Activated CD4-positive, alpha-beta T cell treated with anti-CD3 and anti-CD28 coated beads for 36 hours (primary cell): Measurements from ENCODE around the gene TIMP2. TPM values are rescaled to one million over a fixed set of nuclear protein-coding genes. Genes with fewer than 3 reads are reported as not detected.

Experiments used
- ATAC-seq: fragments of 200-7000 bp; cut with Tn5 transposase; one replicate; pipeline ENCODE4 v1.10.0; 2021; ENCODE audit warnings: mild to moderate bottlenecking, moderate library complexity
- CTCF ChIA-PET: fragments of 350-600 bp; sonication (Branson Sonifier 250); formaldehyde crosslinking; loops from one replicate; lab custom pipeline; 2021; ENCODE audit warnings: antibody characterized with exemption; lab: Charles Lee
- POLR2A ChIA-PET: fragments of 350-600 bp; sonication (Branson Sonifier 250); formaldehyde crosslinking; loops from one replicate; lab custom pipeline; 2021; ENCODE audit warnings: antibody characterized with exemption, inconsistent platforms; lab: Charles Lee
- DNase-seq: peaks from one replicate; pipeline ENCODE4 v3.0.0-alpha.2; 2020
- H3K27ac Mint-ChIP-seq: one replicate; pipeline ENCODE4 v1.8.0; 2021; ENCODE audit warnings: mixed read lengths
- H3K27me3 Mint-ChIP-seq: one replicate; pipeline ENCODE4 v1.8.0; 2021; ENCODE audit warnings: mixed read lengths
- H3K36me3 Mint-ChIP-seq: one replicate; pipeline ENCODE4 v1.8.0; 2021; ENCODE audit warnings: low read depth, mixed read lengths
- H3K4me1 Mint-ChIP-seq: one replicate; pipeline ENCODE4 v1.8.0; 2021; ENCODE audit warnings: mixed read lengths
- H3K4me3 Mint-ChIP-seq: one replicate; pipeline ENCODE4 v1.8.0; 2021; ENCODE audit warnings: mild to moderate bottlenecking, moderate library complexity, mixed read lengths
- H3K9me3 Mint-ChIP-seq: one replicate; pipeline ENCODE4 v1.8.0; 2021; ENCODE audit warnings: low read depth, mixed read lengths
- intact Hi-C, 2 experiments: fragments of 100-400 bp; cut with DNase I in 1 of 2; cut with micrococcal nuclease in 1 of 2; formaldehyde crosslinking; loops; one replicate each; pipeline versions ENCODE4 v1.14.2 to v1.15.1; 2022 to 2024; cut with DNase I, micrococcal nuclease
- total RNA-seq, 2 experiments: library from RNA; stranded (reverse); gene quantifications; one replicate each; pipeline ENCODE4 v1.2.3, GENCODE V29; 2021

TIMP2 gene
- total RNA-seq, 2 experiments from 2014 or later = 1.6 to 1.9 TPM

DNA sequence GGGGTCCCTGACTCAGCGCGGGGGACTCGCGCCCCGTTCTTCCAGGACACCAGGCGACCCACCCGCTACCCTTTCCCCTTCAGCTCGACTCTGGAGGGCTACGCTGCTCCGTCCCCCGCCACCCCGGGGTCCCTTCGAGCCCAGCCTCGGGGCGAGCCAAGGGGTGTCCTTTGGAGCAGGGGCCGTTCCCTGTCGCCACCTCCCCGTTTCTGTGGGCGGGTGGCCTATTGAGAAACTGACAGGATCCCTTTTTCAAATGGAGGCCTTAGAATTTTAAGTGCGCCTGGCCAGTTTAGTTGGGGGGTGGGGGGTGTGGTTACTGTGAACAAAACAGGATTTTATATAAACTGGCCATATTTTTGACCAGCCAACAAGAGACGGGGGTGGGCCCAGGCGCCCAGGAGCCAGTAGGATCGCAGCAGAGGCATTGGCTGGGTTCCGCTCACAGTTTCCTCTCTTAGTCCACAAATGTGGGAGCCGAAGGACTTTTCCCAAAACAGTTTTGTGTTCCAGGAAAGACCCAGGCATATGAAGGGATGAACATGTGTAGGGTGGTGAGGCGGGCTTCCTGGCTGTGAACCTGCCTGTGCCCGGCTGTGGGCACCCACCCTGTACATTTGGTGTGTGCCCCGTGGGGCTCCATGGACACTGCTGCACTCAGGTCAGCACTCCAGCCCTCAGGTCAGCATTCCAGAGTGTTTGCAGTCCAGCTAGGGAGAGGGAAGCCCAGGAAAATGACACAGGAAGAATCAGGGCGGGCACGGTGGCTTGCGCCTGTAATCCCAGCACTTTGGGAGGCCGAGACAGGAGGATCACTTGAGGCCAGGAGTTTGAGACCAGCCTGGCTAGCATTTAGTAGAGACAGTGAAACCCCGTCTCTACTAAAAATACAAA is 722 bp upstream of the TIMP2 start:
- peaks cover 4% of the 10 kb centered on the region for H3K27me3 Mint-ChIP-seq
- intact Hi-C loops = loop anchor here (2.0 kb wide), 1 partner anchor 61 kb away; no protein-coding TSS in a partner anchor
- H3K27ac Mint-ChIP-seq = no peak overlapping the region
- CTCF ChIA-PET = interaction anchor here (0.6 to 0.7 kb wide), 2 partner anchors 44 to 59 kb away, joined by 3 read pairs; no protein-coding TSS in a partner anchor
- peaks cover 9% of the 10 kb centered on the region for H3K4me1 Mint-ChIP-seq
- no peaks in the 10 kb centered on the region for H3K9me3 Mint-ChIP-seq
- no peak overlapping the region for H3K4me3 Mint-ChIP-seq
- peak; percentile 4 for ATAC-seq
- no peak for DNase-seq
- POLR2A ChIA-PET = no interaction called here
- H3K36me3 Mint-ChIP-seq = no peaks in the 10 kb centered on the region

GRCh38 chr17:78924481-78925151 is 571 bp downstream of the TIMP2 start:
- DNase-seq (peak; percentile 32), ATAC-seq (peak; percentile 30)
- peak overlapping the region; percentile 45 for H3K4me3 Mint-ChIP-seq
- peaks cover 4% of the 10 kb centered on the region for H3K27me3 Mint-ChIP-seq
- H3K4me1 Mint-ChIP-seq = peaks cover 9% of the 10 kb centered on the region
- H3K36me3 Mint-ChIP-seq = no peaks in the 10 kb centered on the region
- ChIA-PET POLR2A (no interaction called here), CTCF (no interaction called here)
- intact Hi-C loops = loop anchor here (2.0 kb wide), 1 partner anchor 60 kb away; no protein-coding TSS in a partner anchor
- no peaks in the 10 kb centered on the region for H3K9me3 Mint-ChIP-seq
- no peak overlapping the region for H3K27ac Mint-ChIP-seq

- H3K36me3 Mint-ChIP-seq = no peaks in the 10 kb centered on the region
- peak overlapping the region; percentile 45 for H3K4me3 Mint-ChIP-seq
- H3K27me3 Mint-ChIP-seq = peaks cover 4% of the 10 kb centered on the region
- ChIA-PET CTCF (interaction anchor here (1.4 kb wide), 1 partner anchor 58 kb away, joined by 5 read pairs; no protein-coding TSS in a partner anchor), POLR2A (interaction anchor here (0.5 to 0.6 kb wide), 2 partner anchors 43 to 258 kb away, joined by 3 read pairs; no protein-coding TSS in a partner anchor)
- ATAC-seq (peak; percentile 56), DNase-seq (peak; percentile 77)
- intact Hi-C loops = loop anchor here (2.0 kb wide), 1 partner anchor 59 kb away; no protein-coding TSS in a partner anchor
- H3K27ac Mint-ChIP-seq = no peak overlapping the region
- no peaks in the 10 kb centered on the region for H3K9me3 Mint-ChIP-seq
- peaks cover 9% of the 10 kb centered on the region for H3K4me1 Mint-ChIP-seq
Measured at GRCh38 chr17:78923660-78924453, 1.3 kb downstream of the TIMP2 start.

GRCh38 chr17:78922816-78923498 is 2.2 kb downstream of the TIMP2 start:
- no peak for DNase-seq
- intact Hi-C loops = no loop called here
- Mint-ChIP-seq H3K4me1 (peaks cover 9% of the 10 kb centered on the region), H3K36me3 (no peaks in the 10 kb centered on the region), H3K9me3 (no peaks in the 10 kb centered on the region), H3K27me3 (peaks cover 4% of the 10 kb centered on the region), H3K4me3 (no peak overlapping the region), H3K27ac (no peak overlapping the region)
- CTCF ChIA-PET = interaction anchor here (0.7 to 1.4 kb wide), 3 partner anchors 20 to 97 kb away, joined by 3 to 5 read pairs (median 3); partner anchors contain the start of gene CEP295NL
- POLR2A ChIA-PET = interaction anchor here (0.6 kb wide), 1 partner anchor 42 kb away, joined by 3 read pairs; no protein-coding TSS in a partner anchor
- no peak for ATAC-seq

- intact Hi-C loops = no loop called here
- ChIA-PET POLR2A (no interaction called here), CTCF (interaction anchor here (0.5 to 1.1 kb wide), 2 partner anchors 22 to 34 kb away, joined by 4 read pairs; no protein-coding TSS in a partner anchor)
- no peaks in the 10 kb centered on the region for H3K9me3 Mint-ChIP-seq
- H3K36me3 Mint-ChIP-seq = no peaks in the 10 kb centered on the region
- DNase-seq (no peak), ATAC-seq (no peak)
- peaks cover 4% of the 10 kb centered on the region for H3K27me3 Mint-ChIP-seq
- H3K27ac Mint-ChIP-seq = no peak overlapping the region
- no peak overlapping the region for H3K4me3 Mint-ChIP-seq
- H3K4me1 Mint-ChIP-seq = peaks cover 13% of the 10 kb centered on the region
Measured at GRCh38 chr17:78921437-78921971, 3.7 kb downstream of the TIMP2 start.

DNA sequence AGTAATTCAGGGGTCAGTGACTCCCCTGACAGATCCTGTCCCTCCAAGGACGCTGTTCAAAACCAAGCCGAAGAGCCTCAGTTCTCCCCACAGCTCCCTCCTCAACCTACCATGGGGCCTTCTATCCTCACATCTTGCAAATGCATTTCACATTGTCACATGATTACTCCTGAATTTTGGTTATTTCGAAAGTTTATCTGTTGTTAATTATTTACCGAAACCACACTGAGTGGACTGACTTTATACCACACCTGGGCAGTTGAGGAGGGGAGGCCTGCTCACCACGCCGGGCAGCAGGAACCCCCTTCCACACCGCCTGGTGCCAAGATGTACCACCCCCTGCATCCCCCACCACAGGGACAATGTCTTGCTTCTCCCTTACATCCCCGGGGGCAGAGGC is 4.7 kb downstream of the TIMP2 start:
- intact Hi-C loops = no loop called here
- no peaks in the 10 kb centered on the region for H3K27me3 Mint-ChIP-seq
- no peaks in the 10 kb centered on the region for H3K36me3 Mint-ChIP-seq
- H3K4me1 Mint-ChIP-seq = peaks cover 22% of the 10 kb centered on the region
- ATAC-seq (no peak), DNase-seq (no peak)
- H3K4me3 Mint-ChIP-seq = no peak overlapping the region
- no peak overlapping the region for H3K27ac Mint-ChIP-seq
- CTCF ChIA-PET = no interaction called here
- H3K9me3 Mint-ChIP-seq = no peaks in the 10 kb centered on the region
- POLR2A ChIA-PET = no interaction called here

- Mint-ChIP-seq H3K27ac (no peak overlapping the region), H3K36me3 (no peaks in the 10 kb centered on the region), H3K4me1 (peaks cover 22% of the 10 kb centered on the region), H3K9me3 (no peaks in the 10 kb centered on the region), H3K27me3 (no peaks in the 10 kb centered on the region), H3K4me3 (no peak overlapping the region)
- CTCF ChIA-PET = no interaction called here
- DNase-seq = no peak
- no peak for ATAC-seq
- intact Hi-C loops = no loop called here
- POLR2A ChIA-PET = interaction anchor here (0.7 kb wide), 1 partner anchor 1031 kb away, joined by 3 read pairs; no protein-coding TSS in a partner anchor
Measured at GRCh38 chr17:78919861-78920450, 5.2 kb downstream of the TIMP2 start.

- DNase-seq (no peak), ATAC-seq (no peak)
- intact Hi-C loops = no loop called here
- no peaks in the 10 kb centered on the region for H3K36me3 Mint-ChIP-seq
- H3K9me3 Mint-ChIP-seq = no peaks in the 10 kb centered on the region
- H3K4me1 Mint-ChIP-seq = peaks cover 20% of the 10 kb centered on the region
- no peaks in the 10 kb centered on the region for H3K27me3 Mint-ChIP-seq
- POLR2A ChIA-PET = no interaction called here
- no peak overlapping the region for H3K4me3 Mint-ChIP-seq
- H3K27ac Mint-ChIP-seq = no peak overlapping the region
- CTCF ChIA-PET = interaction anchor here (1.1 kb wide), 1 partner anchor 10 kb away, joined by 4 read pairs; no protein-coding TSS in a partner anchor
Measured at GRCh38 chr17:78918979-78919378, 6.2 kb downstream of the TIMP2 start.

GRCh38 chr17:78917451-78918275 is 7.5 kb downstream of the TIMP2 start:
- no peaks in the 10 kb centered on the region for H3K36me3 Mint-ChIP-seq
- peak overlapping the region; percentile 27 for H3K27ac Mint-ChIP-seq
- no peak overlapping the region for H3K4me3 Mint-ChIP-seq
- ChIA-PET CTCF (interaction anchor here (0.7 to 1.1 kb wide), 2 partner anchors 11 to 421 kb away, joined by 3 to 4 read pairs; no protein-coding TSS in a partner anchor), POLR2A (no interaction called here)
- intact Hi-C loops = no loop called here
- H3K4me1 Mint-ChIP-seq = peaks cover 13% of the 10 kb centered on the region
- DNase-seq (no peak), ATAC-seq (no peak)
- H3K27me3 Mint-ChIP-seq = no peaks in the 10 kb centered on the region
- no peaks in the 10 kb centered on the region for H3K9me3 Mint-ChIP-seq
